SK-N-SH (cell line): ENCODE measurements around the gene ZSWIM1. TPM values are rescaled to one million over a fixed set of nuclear protein-coding genes. Genes with fewer than 3 reads are reported as not detected.

ENCODE experiments used
- CTCF ChIA-PET: fragments of 300-600, 350-600 bp; formaldehyde crosslinking; extraction: SDS; loops from one replicate; lab custom pipeline; 2021; lab: Yijun Ruan, JAX
- POLR2A ChIA-PET: fragments of 350-600 bp; sonication (Branson Sonifier 250); formaldehyde crosslinking; extraction: SDS; loops from one replicate; lab custom pipeline; 2020; ENCODE audit warnings: antibody characterized with exemption, inconsistent platforms; lab: Yijun Ruan, JAX
- DNase-seq: peaks from one replicate; pipeline ENCODE4 v3.0.0; 2012
- H2AFZ ChIP-seq: fragments of 200-600 bp; sonication (generic); 2 replicates; pipeline ENCODE4 v1.8.1; 2016; ENCODE audit warnings: antibody characterized with exemption, mild to moderate bottlenecking, low read depth
- H3F3A ChIP-seq: fragments of 200-600 bp; sonication (generic); replicated peaks from 2 replicates; pipeline ENCODE3; 2016; ENCODE audit warnings: antibody characterized with exemption, mild to moderate bottlenecking; ENCODE audit not compliant: insufficient read depth
- H3K27ac ChIP-seq, 2 experiments: fragments of 200-500 bp in 1 of 2; fragments of 200-600 bp in 1 of 2; sonication (Bioruptor generic) in 1 of 2; sonication (generic), shearing (Covaris generic) in 1 of 2; 2 replicates each; pipeline versions ENCODE4 v1.5.1 to v1.6.1; 2014 to 2016; ENCODE audit warnings: low read depth in 2 of 2, inconsistent platforms in 1 of 2, low read length in 1 of 2, mild to moderate bottlenecking in 1 of 2, mixed read lengths in 1 of 2
- H3K27me3 ChIP-seq: fragments of 200-600 bp; sonication (generic), shearing (Covaris generic); 2 replicates; pipeline ENCODE4 v1.6.1; 2016; ENCODE audit warnings: mixed run types; ENCODE audit not compliant: insufficient read depth
- H3K36me3 ChIP-seq, 2 experiments: fragments of 200-500 bp in 1 of 2; fragments of 200-600 bp in 1 of 2; sonication (Bioruptor generic) in 1 of 2; sonication (generic) in 1 of 2; replicated peaks in 1 of 2; 2 replicates each; pipeline versions ENCODE3 to v1.5.1; 2014 to 2016; ENCODE audit warnings: low read length in 1 of 2, mild to moderate bottlenecking in 1 of 2; ENCODE audit not compliant: insufficient read depth in 2 of 2, control insufficient read depth in 1 of 2
- H3K4me1 ChIP-seq, 2 experiments: fragments of 200-500 bp in 1 of 2; fragments of 200-600 bp in 1 of 2; sonication (Bioruptor generic) in 1 of 2; sonication (generic), shearing (Covaris generic) in 1 of 2; 2 replicates each; pipeline versions ENCODE4 v1.5.1 to v1.6.1; 2014 to 2016; ENCODE audit warnings: low read depth in 1 of 2, low read length in 1 of 2, mixed run types in 1 of 2; ENCODE audit not compliant: insufficient read depth in 2 of 2, control insufficient read depth in 1 of 2
- H3K4me2 ChIP-seq: fragments of 200-600 bp; sonication (generic), shearing (Covaris generic); 2 replicates; pipeline ENCODE4 v1.6.1; 2017; ENCODE audit warnings: mixed run types
- H3K4me3 ChIP-seq, 2 experiments: fragments of 200-500 bp in 1 of 2; fragments of 200-600 bp in 1 of 2; sonication (Bioruptor generic) in 1 of 2; sonication (generic), shearing (Covaris generic) in 1 of 2; 2 replicates each; pipeline versions ENCODE4 v1.5.1 to v1.8.1; 2014 to 2016; ENCODE audit warnings: low read depth in 2 of 2, inconsistent platforms in 1 of 2, low read length in 1 of 2, mild to moderate bottlenecking in 1 of 2, mixed read lengths in 1 of 2, moderate library complexity in 1 of 2
- H3K79me2 ChIP-seq: fragments of 200-600 bp; sonication (generic); 2 replicates; pipeline ENCODE4 v1.8.1; 2017; ENCODE audit warnings: mild to moderate bottlenecking; ENCODE audit not compliant: insufficient read depth
- H3K9ac ChIP-seq: fragments of 200-600 bp; sonication (generic); 2 replicates; pipeline ENCODE4 v1.6.1; 2017; ENCODE audit warnings: mixed run types
- H3K9me2 ChIP-seq: fragments of 200-600 bp; sonication (generic); 2 replicates; pipeline ENCODE4 v1.6.1; 2017; ENCODE audit warnings: mixed run types
- H3K9me3 ChIP-seq: fragments of 200-600 bp; sonication (generic); 2 replicates; pipeline ENCODE4 v1.6.1; 2017; ENCODE audit warnings: mixed run types, mild to moderate bottlenecking, moderate library complexity
- H4K20me1 ChIP-seq: fragments of 200-600 bp; sonication (generic); 2 replicates; pipeline ENCODE4 v1.6.1; 2017; ENCODE audit warnings: mild to moderate bottlenecking, mixed run types; ENCODE audit not compliant: insufficient read depth
- CTCF ChIP-seq: fragments of 200-600 bp; sonication (generic); IDR thresholded peaks from 2 replicates; pipeline ENCODE4 v1.6.1; 2017; ENCODE audit warnings: antibody characterized with exemption, mild to moderate bottlenecking, moderate library complexity
- ELF1 ChIP-seq: IDR thresholded peaks from 2 replicates; pipeline ENCODE4 v1.4.0; 2012
- EZH2phosphoT487 ChIP-seq: fragments of 200-600 bp; sonication (generic); IDR thresholded peaks from 2 replicates; pipeline ENCODE4 v1.6.1; 2017; ENCODE audit warnings: low read depth, mixed run types, mild to moderate bottlenecking, antibody characterized with exemption, moderate library complexity, borderline replicate concordance
- FOXM1 ChIP-seq: IDR thresholded peaks from 2 replicates; pipeline ENCODE4 v1.4.0; 2012; ENCODE audit warnings: low read depth, mild to moderate bottlenecking
- GABPA ChIP-seq: IDR thresholded peaks from 2 replicates; pipeline ENCODE4 v1.4.0; 2012; ENCODE audit warnings: low read depth, mild to moderate bottlenecking
- GATA2 ChIP-seq: sonication (generic); formaldehyde crosslinking; IDR thresholded peaks from 2 replicates; pipeline ENCODE4 v1.5.0; 2020; ENCODE audit warnings: mild to moderate bottlenecking, missing genetic modification reagents
- IRF3 ChIP-seq: fragments of 150-350 bp; IDR thresholded peaks from 2 replicates; pipeline ENCODE4 v1.6.1; 2016; ENCODE audit warnings: mild to moderate bottlenecking, low read depth, low read length
- PBX3 ChIP-seq: IDR thresholded peaks from 2 replicates; pipeline ENCODE4; 2012
- POLR2AphosphoS5 ChIP-seq: IDR thresholded peaks from 2 replicates; pipeline ENCODE4 v1.6.1; 2012; ENCODE audit warnings: low read depth, low read length
- RAD21 ChIP-seq: IDR thresholded peaks from 2 replicates; pipeline ENCODE4 v1.6.1; 2012; ENCODE audit warnings: mild to moderate bottlenecking, low read length
- RFX5 ChIP-seq: IDR thresholded peaks from 2 replicates; pipeline ENCODE4 v1.6.1; 2012; ENCODE audit warnings: mild to moderate bottlenecking, improper control_type of control experiment, low read length
- TCF12 ChIP-seq: IDR thresholded peaks from 2 replicates; pipeline ENCODE4 v1.4.0; 2012
- USF1 ChIP-seq: IDR thresholded peaks from 2 replicates; pipeline ENCODE4 v1.4.0; 2012; ENCODE audit warnings: low read depth, borderline replicate concordance
- YY1 ChIP-seq: IDR thresholded peaks from 2 replicates; pipeline ENCODE4 v1.4.0; 2012; ENCODE audit warnings: low read depth, mild to moderate bottlenecking
- ZBTB33 ChIP-seq: IDR thresholded peaks from 2 replicates; pipeline ENCODE4 v1.4.0; 2012; ENCODE audit warnings: low read depth, borderline replicate concordance
- WGBS: methylation state at CpG from one replicate; pipeline ENCODE4 v1.1.6; 2017; ENCODE audit warnings: low lambda C conversion rate; 5-methylcytosine and 5-hydroxymethylcytosine counted together
- polyA plus RNA-seq, 3 experiments: library from polyadenylated mRNA; depleted of rRNA; stranded (reverse); fragments of >200 nt; gene quantifications; 2 replicates each; pipeline ENCODE4 v1.2.3, GENCODE V29; 2012

Gene ZSWIM1
- polyA plus RNA-seq, 1 of the 3 experiments (the other 2 are of a cell fraction): 1.8 TPM

- H3K9me2 ChIP-seq: no peaks in the 10 kb centered on the region
- H3K4me1 ChIP-seq: peaks cover 0 to 12% of the 10 kb centered on the region in 2 experiments; a peak in 1 of 4 replicates
- H3F3A ChIP-seq: peaks cover 5% of the 10 kb centered on the region
- peak overlapping the region; percentile 56; the same call in 1 of the 2 replicates for H2AFZ ChIP-seq
- TF ChIP-seq FOXM1 (no peak), TCF12 (no peak), PBX3 (no peak), USF1 (no peak), IRF3 (no peak), RAD21 (no peak), ELF1 (no peak), CTCF (no peak), GATA2 (CRISPR knock-in tag) (no peak), ZBTB33 (no peak), RFX5 (no peak), GABPA (no peak), POLR2AphosphoS5 (no peak), YY1 (no peak), EZH2phosphoT487 (no peak)
- H3K36me3 ChIP-seq: no peaks in the 10 kb centered on the region
- 92% methylated on average over 5 of the region's 5 CpGs for WGBS
- H3K27ac ChIP-seq: no peak overlapping the region
- H3K9ac ChIP-seq: no peak overlapping the region
- no peaks in the 10 kb centered on the region for H3K27me3 ChIP-seq
- POLR2A ChIA-PET: interaction anchor here (3.3 kb wide), 2 partner anchors 12 to 16 kb away, joined by 19 to 34 read pairs; partner anchors contain the start of gene PCIF1
- no peak overlapping the region for H3K4me3 ChIP-seq
- no peak overlapping the region for H3K4me2 ChIP-seq
- no peaks in the 10 kb centered on the region for H3K9me3 ChIP-seq
- H4K20me1 ChIP-seq: no peaks in the 10 kb centered on the region
- no peak for DNase-seq
- CTCF ChIA-PET: interaction anchor here (0.8 to 2.6 kb wide), 3 partner anchors 15 to 51 kb away, joined by 3 to 8 read pairs (median 7); no protein-coding TSS in a partner anchor
- no peaks in the 10 kb centered on the region for H3K79me2 ChIP-seq
Observed at GRCh38 chr20:45918182-45918737, 37.2 kb downstream of the ZSWIM1 start.
